CD4-positive, alpha-beta T cell treated with Interferon gamma for 1 hour (primary cell): ENCODE measurements around the gene CRYAA.
"Not testable (repeated sequence)": the region's sequence is repeated elsewhere in the genome, so short reads cannot be mapped to it uniquely, and the experiment has no call there.

Source experiments
- DNase-seq: peaks from one replicate; pipeline ENCODE4 v3.0.0-alpha.2; 2020

CRYAA gene

DNA sequence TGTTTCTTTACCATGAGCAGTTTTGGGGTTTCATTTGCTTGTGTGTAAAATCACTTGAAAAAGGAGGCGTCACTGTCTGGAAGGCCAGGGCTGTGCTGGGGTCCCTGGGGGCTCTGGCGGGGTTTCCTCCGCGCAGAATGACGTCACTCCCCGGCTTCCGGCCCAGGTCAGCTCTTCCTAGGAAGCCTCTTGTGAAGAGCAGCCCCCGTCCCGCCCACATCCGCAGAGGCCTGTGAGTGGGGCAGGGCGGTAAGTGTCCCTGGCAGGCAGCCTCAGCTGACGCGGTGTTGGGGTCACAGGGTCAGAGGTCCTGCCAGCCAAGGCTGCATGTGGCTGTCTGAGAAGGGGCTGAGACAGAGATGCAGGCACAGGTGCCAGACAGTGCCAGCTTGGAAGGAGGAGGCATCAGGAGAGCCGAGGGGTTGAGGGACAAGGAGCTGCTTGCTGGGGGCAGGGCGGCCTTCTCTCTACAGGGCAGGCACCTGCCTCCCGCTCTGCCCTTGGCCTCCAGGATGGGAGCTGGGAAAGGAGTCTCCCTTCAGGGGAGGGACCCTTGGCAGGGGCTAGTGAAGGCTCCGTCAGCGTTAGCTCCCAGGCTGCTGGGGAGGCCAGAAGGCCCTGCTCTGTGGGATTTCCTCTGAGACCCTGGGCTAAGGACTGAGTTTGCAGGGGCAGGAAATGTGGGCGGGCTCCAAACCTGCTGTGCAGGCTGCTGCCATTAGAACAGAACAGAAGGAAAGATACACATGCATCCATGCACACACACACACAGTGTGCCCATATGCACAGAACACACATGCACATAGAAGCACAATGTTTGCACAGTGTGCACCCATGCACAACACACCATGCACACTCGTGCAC lies 8.5 kb downstream of the CRYAA start:
- not testable (repeated sequence) for DNase-seq

DNA sequence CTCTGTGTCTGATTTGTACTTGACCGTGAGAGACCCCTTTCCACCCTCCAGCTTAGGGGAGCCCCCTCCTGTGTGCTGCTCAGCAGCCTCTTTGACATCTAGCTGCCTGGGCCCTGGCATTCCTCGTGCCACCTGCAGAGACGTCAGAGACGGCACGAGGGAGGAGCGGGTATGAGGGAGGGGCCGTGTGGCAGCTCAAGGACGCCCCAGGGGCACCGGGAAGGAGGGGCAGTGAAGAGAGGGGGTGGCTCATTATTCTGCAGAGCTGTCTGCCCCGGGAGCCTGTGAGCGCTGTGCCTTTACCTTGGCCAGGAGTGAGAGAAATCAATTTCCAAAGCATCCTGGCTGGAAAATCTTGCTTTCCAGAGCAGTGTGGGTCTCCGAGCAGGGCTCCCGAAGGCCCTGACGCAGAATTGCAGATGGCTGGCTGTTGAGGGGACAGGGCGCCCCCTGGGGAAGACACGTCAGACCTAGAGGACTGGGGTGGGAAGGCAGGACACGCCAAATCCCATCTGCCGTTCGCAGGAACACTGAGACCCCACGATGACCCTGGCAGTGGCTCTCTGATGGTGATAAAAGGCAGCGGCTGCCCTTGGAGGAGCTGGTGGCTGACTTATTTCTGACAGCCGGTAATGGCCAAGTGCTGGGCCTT lies 9.5 kb downstream of the CRYAA start:
- not testable (repeated sequence) for DNase-seq

DNA sequence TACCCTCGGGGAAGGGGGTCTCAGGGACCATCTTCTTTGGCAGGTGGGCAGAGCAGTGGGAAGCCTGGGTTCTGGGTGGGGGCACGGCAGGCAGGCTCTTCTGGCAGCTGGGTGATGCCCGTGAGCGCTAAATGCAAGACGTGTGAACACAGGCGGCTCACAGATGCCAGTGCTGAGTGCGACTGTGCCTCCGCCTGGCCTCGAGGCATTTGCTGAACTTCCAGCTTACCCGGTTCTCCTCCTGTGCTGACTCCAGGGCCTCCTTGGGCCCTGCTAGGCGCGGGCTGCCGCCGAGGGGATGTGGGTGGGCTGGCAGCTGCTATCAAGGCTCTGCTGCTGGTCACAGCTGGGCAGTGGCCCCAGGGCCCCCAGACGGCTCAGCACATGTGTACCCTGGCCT lies 12.2 kb downstream of the CRYAA start:
- DNase-seq = not testable (repeated sequence)

DNA sequence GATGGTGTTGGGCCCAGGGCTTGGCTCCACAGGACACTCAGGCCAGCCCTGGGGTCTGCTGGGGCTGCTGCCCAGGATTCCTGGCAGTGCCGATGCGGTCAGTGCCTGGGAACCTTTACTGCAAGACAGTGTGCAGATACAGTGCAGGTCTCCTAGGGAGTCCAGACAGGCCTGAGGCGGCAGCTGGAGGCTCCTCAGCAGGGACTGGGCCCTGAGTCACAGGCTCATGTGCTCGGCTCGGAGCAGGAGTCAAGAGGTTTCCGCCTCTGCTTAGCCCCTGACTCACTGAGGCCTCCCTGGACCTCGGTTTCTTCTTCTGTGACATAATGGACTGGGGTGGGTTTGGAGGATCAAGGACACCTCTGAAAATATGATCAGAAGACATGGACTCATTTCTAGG lies 18.5 kb downstream of the CRYAA start:
- not testable (repeated sequence) for DNase-seq

DNA sequence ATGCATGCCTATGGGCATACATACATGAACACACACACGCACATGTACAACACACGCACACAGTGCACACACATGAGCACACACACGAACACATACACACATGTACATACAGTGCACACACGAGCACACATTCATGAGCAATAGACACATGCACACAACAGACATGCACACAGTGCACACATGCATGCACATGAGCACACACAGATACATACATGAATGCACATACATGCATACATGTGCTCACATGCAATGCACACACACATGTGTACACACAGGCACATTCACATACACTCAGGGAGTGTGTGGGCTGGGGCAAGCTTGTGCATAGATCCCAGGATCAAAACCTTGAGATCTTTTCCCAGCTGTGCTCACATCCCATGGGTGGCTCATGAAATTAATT lies 18.9 kb downstream of the CRYAA start:
- DNase-seq = no peak

DNA sequence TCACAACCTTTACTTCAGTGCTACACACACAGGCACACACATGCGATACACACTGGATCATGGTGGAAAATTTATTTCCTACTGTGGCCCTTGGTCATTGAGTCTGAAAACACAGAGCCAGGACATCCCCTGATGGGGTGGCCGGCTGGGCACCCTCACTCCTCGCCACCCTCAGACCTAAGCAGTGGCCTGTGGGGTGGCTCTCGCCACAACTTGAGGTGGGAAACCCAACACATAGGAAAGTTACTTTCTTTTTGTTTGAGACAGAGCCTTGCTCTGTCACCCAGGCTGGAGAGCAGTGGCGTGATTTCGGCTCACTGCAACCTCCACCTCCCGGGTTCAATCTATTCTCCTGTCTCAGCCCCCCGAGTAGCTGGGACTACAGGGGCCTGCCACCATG lies 19.4 kb downstream of the CRYAA start:
- no peak for DNase-seq

- DNase-seq = no peak
These were observed 19.9 kb downstream of the CRYAA start for GRCh38 chr21:43188592-43189210.

DNA sequence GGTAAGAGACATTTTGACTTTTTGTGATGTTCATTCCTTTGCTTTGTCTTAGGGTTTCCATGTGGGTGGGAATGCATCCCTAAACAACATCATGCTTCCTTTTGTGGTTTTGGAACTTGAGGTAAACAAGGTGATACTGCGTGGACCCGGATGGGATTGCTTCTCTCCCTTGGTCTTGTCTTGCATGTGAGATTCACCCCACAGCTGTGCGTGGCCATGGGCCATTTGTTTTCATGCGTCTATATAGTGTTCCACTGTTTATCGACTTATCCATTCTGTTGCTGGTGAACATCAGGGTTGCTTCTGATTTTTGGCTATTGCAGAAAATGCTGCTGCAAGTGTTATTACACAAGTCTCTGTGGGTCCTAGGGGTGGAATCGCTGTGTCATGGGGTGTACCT lies 21.1 kb downstream of the CRYAA start:
- DNase-seq = no peak

DNA sequence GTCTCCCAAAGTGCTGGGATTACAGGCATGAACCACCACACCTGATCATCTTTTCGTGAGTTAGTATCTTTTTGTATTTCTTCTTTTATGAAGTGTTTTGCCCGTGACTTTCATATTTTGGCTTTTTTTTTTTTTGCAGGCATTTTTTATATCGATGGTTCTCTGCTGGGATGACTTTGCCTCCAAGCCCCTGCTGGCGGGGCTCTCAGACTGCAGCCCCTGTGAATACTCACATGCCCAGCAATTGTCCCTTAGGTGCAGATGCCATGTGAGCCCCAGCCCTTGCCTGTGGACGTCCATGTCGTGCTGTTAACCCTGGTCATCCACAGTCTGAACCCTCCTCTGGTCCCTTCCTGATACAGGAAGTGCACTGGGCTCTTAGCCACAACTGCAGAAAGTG lies 21.7 kb downstream of the CRYAA start:
- DNase-seq = no peak

GRCh38 chr21:43190951-43191350 lies 22.1 kb downstream of the CRYAA start:
- DNase-seq = no peak

DNA sequence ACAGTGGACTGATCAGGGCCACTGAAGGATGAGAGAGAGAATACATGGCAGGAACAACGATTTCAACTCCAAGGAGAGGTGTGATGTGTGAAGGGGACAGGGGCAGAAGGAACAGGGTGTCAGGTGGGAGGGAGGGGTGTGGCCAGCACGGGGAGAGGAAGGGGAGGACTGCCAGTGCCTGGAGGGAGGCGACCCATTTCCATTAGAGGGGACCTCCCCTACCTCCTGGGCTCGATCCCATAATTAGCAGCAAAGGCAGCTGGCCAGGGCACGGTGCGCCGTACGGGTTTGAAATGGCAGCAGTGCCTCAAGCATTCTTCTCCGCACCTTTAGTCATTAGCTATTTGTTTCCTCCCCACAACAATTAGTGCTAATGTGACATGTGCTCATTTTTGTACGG lies 22.7 kb downstream of the CRYAA start:
- no peak for DNase-seq

- DNase-seq = no peak
These were observed 23.2 kb downstream of the CRYAA start for GRCh38 chr21:43191971-43192370.

- DNase-seq = no peak
These were observed 23.8 kb downstream of the CRYAA start for GRCh38 chr21:43192501-43193081.

DNA sequence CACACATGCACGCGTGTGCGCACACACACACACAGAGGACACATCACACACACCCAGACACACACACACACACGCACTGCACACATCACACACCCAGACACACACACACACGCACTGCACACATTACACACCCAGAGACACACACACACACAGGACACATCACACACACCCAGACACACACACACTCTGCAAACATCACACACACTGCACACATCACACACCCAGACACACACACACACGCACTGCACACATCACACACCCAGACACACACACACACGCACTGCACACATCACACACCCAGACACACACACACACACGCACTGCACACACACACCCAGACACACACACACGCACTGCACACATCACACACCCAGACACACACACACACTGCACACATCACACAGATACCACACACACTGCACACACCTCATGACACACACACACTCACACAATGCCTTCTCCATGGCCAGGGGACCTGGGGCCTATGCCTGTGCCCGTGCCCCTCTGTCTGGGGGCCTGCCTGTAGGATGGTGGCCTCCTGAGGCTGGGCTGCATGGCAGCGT lies 24.4 kb downstream of the CRYAA start:
- no peak for DNase-seq

GRCh38 chr21:43193651-43194302 lies 25.0 kb downstream of the CRYAA start:
- no peak for DNase-seq

GRCh38 chr21:43194303-43195120 lies 25.7 kb downstream of the CRYAA start:
- no peak for DNase-seq

DNA sequence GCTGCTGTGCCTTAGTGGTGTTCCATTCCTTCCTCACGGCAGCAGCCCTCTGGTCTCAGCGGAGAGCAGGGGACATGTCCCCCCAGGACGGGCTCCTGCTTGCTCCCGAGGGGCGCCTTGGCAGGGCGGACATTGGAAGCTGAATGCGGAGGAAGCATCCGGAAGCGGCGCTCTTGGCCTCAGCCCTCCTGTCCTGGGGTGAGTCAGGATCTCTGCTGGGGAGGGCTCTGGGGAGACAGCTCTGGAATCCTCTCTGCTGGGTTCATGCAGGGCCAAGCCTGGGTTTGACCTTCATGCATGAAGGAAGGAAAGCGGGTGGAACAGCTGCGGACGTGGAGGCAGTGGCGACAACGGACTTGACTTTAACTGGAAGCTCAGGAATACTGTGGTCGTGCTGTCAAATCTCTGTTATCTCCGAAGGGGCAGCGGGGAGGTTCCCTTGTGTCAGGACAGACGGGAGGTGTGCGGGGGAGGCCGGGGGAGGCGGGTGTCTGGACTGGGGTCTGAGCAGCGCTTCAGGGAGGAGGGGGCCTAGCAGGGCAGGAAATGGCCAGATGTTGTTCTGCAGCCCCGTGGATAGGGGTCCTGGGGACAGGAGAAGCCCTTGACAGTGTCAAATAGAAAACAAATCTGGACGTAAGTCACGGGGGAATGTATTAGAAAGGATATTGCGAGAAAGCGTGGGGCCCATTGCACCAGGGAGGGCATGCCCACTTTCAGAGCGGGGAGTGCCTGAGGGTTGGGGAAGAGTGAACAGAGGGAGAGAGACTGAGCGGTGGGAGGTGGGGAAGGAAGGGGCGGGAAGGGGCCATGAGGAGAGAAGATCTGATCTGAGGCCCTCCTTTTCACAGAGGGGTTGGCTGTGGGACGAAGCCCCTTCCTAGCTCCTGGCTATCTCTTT lies 26.6 kb downstream of the CRYAA start:
- DNase-seq = no peak

DNA sequence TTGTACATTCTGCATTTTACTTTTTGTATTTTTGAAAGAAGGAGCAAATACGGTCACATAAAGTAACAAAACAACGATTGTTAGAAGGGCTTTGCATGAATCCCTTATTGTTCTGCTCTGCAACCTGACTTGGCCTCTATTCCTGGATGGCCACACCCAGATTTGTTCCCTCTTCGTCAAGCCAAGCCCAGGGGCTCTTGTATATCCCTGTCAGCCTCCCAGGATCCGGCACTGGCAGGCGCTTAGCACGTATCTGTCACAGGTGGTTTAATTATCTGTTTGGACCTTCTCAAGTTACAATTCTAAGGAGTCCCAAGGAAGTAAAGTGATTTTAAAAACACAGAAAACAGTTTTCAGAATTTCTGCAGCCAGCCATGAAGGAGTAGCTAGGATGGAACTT lies 28.0 kb downstream of the CRYAA start:
- DNase-seq = no peak

GRCh38 chr21:43198376-43198775 lies 29.6 kb downstream of the CRYAA start:
- no peak for DNase-seq

GRCh38 chr21:43201491-43201890 lies 32.7 kb downstream of the CRYAA start:
- DNase-seq = no peak

DNA sequence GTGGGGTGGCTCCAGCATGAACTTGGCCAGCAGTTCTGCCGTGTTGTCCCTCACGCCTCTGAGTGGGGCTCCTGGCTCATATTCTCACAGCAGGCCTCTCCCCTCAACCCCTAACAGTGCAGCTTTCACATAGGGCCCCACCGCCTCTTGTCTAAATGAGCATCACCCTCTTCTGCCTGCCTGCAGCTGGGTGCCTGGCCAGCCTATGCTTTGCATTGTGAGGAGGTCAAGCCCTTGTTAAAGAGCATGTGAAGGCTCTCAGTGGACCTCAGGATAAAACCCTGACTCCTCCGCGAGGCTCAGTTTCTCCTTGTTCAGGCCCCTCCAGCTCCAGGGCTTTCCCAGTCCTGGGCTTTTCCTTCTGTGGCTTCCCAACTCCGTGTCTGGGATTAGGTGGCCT lies 34.8 kb downstream of the CRYAA start:
- no peak for DNase-seq
